HG03139 (cell line): Measurements from ENCODE around the gene SLC19A3.

Source experiments
- ATAC-seq: cut with Tn5 transposase; IDR thresholded peaks from one replicate; pipeline ENCODE4 v1.9.1; 2021; ENCODE audit not compliant: unreplicated experiment

Gene SLC19A3

GRCh38 chr2:227634201-227634600 is 83.6 kb downstream of the SLC19A3 start:
- no peak for ATAC-seq
